Measurements from ENCODE around the gene GAS1.

GRCh38 chr9:86944796-86945727 is 2.2 kb downstream of the GAS1 start:
- TF ChIP-seq POLR2A (IDR thresholded peaks at IDR 0.05) (no peak), CTCF (IDR thresholded peaks at IDR 0.05) (no peak)

Data from right lobe of liver (tissue), 4 donors.